Astrocyte (in vitro differentiated cells and primary cell): ENCODE results near the gene BEST4. TPM values are rescaled to one million over a fixed set of nuclear protein-coding genes. Genes with fewer than 3 reads are reported as not detected.

ENCODE experiments used
- DNase-seq: peaks from one replicate; pipeline ENCODE4 v3.0.0-alpha.2; 2010; ENCODE audit warnings: low read depth
- FAIRE-seq: peaks from 2 replicates; lab custom pipeline; 2011; peaks lifted over from hg19 to GRCh38; lab: Jason Lieb, UNC
- H2AFZ ChIP-seq: 2 replicates; pipeline ENCODE4 v1.6.0; 2012; ENCODE audit warnings: low read depth, low read length, inconsistent platforms
- H3K27ac ChIP-seq: 2 replicates; pipeline ENCODE4 v1.5.1; 2011; ENCODE audit warnings: low read depth, low read length, inconsistent platforms
- H3K27me3 ChIP-seq: 2 replicates; pipeline ENCODE4 v1.6.0; 2011; ENCODE audit warnings: low read length, inconsistent platforms; ENCODE audit not compliant: insufficient read depth
- H3K36me3 ChIP-seq: 2 replicates; pipeline ENCODE4 v1.5.1; 2011; ENCODE audit warnings: low read length, inconsistent platforms; ENCODE audit not compliant: insufficient read depth
- H3K4me1 ChIP-seq: 2 replicates; pipeline ENCODE4 v1.5.1; 2011; ENCODE audit warnings: low read length, inconsistent platforms; ENCODE audit not compliant: insufficient read depth
- H3K4me2 ChIP-seq: 2 replicates; pipeline ENCODE4 v1.6.0; 2012; ENCODE audit warnings: low read length, inconsistent platforms
- H3K4me3 ChIP-seq: 2 replicates; pipeline ENCODE4 v1.5.1; 2011; ENCODE audit warnings: low read depth, mild to moderate bottlenecking, low read length, inconsistent platforms; ENCODE audit not compliant: insufficient read depth
- H3K79me2 ChIP-seq: 2 replicates; pipeline ENCODE4 v1.6.0; 2012; ENCODE audit warnings: mild to moderate bottlenecking, low read length, inconsistent platforms; ENCODE audit not compliant: insufficient read depth
- H3K9ac ChIP-seq: 2 replicates; pipeline ENCODE4 v1.6.0; 2012; ENCODE audit warnings: mild to moderate bottlenecking, low read length, inconsistent platforms
- H3K9me3 ChIP-seq: 2 replicates; pipeline ENCODE4 v1.5.1; 2012; ENCODE audit warnings: low read depth, mild to moderate bottlenecking, low read length, inconsistent platforms; ENCODE audit not compliant: insufficient read depth
- H4K20me1 ChIP-seq: 2 replicates; pipeline ENCODE4 v1.6.0; 2012; ENCODE audit warnings: low read length, inconsistent platforms; ENCODE audit not compliant: insufficient read depth
- H3K27ac Mint-ChIP-seq: one replicate; pipeline ENCODE4 v1.8.0; 2021; ENCODE audit warnings: mild to moderate bottlenecking, mixed read lengths; ENCODE audit not compliant: unreplicated experiment
- H3K27me3 Mint-ChIP-seq: one replicate; pipeline ENCODE4 v1.8.0; 2021; ENCODE audit warnings: low read depth, mixed read lengths; ENCODE audit not compliant: unreplicated experiment
- H3K36me3 Mint-ChIP-seq: one replicate; pipeline ENCODE4 v1.8.0; 2021; ENCODE audit warnings: low read depth, mixed read lengths; ENCODE audit not compliant: unreplicated experiment
- H3K4me1 Mint-ChIP-seq: one replicate; pipeline ENCODE4 v1.8.0; 2021; ENCODE audit warnings: low read depth, mixed read lengths; ENCODE audit not compliant: unreplicated experiment
- H3K4me3 Mint-ChIP-seq: one replicate; pipeline ENCODE4 v1.8.0; 2021; ENCODE audit warnings: mild to moderate bottlenecking, moderate library complexity, mixed read lengths; ENCODE audit not compliant: unreplicated experiment
- H3K9me3 Mint-ChIP-seq: one replicate; pipeline ENCODE4 v1.8.0; 2021; ENCODE audit warnings: mild to moderate bottlenecking, mixed read lengths; ENCODE audit not compliant: unreplicated experiment
- CTCF ChIP-seq: IDR thresholded peaks from 2 replicates; pipeline ENCODE4 v1.5.1; 2011; ENCODE audit warnings: low read depth, mild to moderate bottlenecking, inconsistent platforms, low read length, moderate library complexity; ENCODE audit not compliant: insufficient read depth
- EZH2 ChIP-seq: IDR thresholded peaks from 2 replicates; pipeline ENCODE4 v1.6.1; 2012; ENCODE audit warnings: mild to moderate bottlenecking, low read length, inconsistent platforms; ENCODE audit not compliant: insufficient read depth
- total RNA-seq: library from RNA; stranded (reverse); gene quantifications from 2 replicates; pipeline ENCODE4 v1.2.1, GENCODE V29; 2021

BEST4 gene
- total RNA-seq, 1 donor from 2014 or later: not detected

DNA sequence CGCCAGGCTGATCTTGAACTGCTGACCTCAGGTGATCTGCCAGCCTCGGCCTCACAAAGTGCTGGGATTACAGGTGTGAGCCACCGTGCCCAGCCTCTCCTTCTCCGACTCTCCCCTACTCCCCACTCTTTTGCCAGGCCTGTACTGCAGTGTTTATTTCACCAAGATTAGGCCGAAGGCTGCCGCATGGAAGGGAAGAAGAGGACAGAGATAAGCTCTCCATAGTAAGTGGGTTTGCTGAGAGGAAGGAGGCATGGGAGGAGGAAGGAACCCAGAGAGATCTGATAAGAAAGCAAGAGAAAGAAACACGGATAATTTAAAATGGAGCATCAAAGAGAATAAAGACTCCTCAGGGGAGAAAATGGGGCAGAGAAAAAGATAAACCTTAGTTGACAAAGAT, 46.4 kb upstream of the BEST4 start:
- Histone ChIP-seq H3K27me3 (no peaks in the 10 kb centered on the region), H3K4me2 (no peak overlapping the region), H3K4me1 (no peaks in the 10 kb centered on the region), H3K9ac (no peak overlapping the region), H4K20me1 (no peaks in the 10 kb centered on the region), H3K4me3 (no peak overlapping the region), H3K27ac (no peak overlapping the region), H3K9me3 (no peaks in the 10 kb centered on the region), H3K36me3 (no peaks in the 10 kb centered on the region), H2AFZ (no peak overlapping the region), H3K79me2 (no peaks in the 10 kb centered on the region)
- Mint-ChIP-seq H3K4me1 (no peaks in the 10 kb centered on the region), H3K36me3 (no peaks in the 10 kb centered on the region), H3K27me3 (peaks cover 11% of the 10 kb centered on the region), H3K4me3 (no peak overlapping the region), H3K27ac (no peak overlapping the region), H3K9me3 (peaks cover 6% of the 10 kb centered on the region)
- DNase-seq (no peak), FAIRE-seq (no peak)
- no peak for TF ChIP-seq EZH2
- TF ChIP-seq CTCF: no peak

- Histone ChIP-seq H3K27me3 (no peaks in the 10 kb centered on the region), H2AFZ (no peak overlapping the region), H3K36me3 (no peaks in the 10 kb centered on the region), H3K27ac (no peak overlapping the region), H4K20me1 (no peaks in the 10 kb centered on the region), H3K79me2 (no peaks in the 10 kb centered on the region), H3K4me3 (no peak overlapping the region), H3K9ac (no peak overlapping the region), H3K9me3 (no peaks in the 10 kb centered on the region), H3K4me2 (no peak overlapping the region), H3K4me1 (no peaks in the 10 kb centered on the region)
- no peak for TF ChIP-seq CTCF
- no peak for TF ChIP-seq EZH2
- H3K27ac Mint-ChIP-seq: no peak overlapping the region
- H3K27me3 Mint-ChIP-seq: peaks cover 11% of the 10 kb centered on the region
- H3K36me3 Mint-ChIP-seq: peaks cover 8% of the 10 kb centered on the region
- no peak for FAIRE-seq
- DNase-seq: no peak
- peaks cover 12% of the 10 kb centered on the region for H3K9me3 Mint-ChIP-seq
- H3K4me1 Mint-ChIP-seq: no peaks in the 10 kb centered on the region
- no peak overlapping the region for H3K4me3 Mint-ChIP-seq
These were observed 44.2 kb upstream of the BEST4 start for GRCh38 chr1:44832056-44832705.

DNA sequence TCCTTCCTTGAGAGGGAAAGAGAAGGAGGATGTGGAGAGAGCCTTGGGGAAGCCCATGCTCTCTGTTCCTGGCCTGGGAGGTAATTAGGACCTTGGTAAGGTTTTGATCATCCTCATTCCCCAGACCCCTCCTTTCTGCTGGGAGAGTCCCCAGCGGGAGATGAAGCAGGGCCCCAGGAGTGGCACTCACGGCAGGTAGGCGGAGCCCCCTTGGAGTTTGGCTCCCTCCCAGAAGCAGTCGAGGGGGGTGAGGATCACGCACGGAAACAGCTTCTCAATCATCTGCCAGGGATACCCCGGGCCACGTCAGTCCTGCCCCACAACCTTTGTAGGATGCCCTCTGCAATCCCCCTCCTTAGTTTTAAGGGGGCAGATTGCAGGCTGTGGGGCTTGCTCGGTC, 43.5 kb upstream of the BEST4 start:
- DNase-seq (no peak), FAIRE-seq (no peak)
- no peak for TF ChIP-seq CTCF
- TF ChIP-seq EZH2: no peak
- Histone ChIP-seq H4K20me1 (no peaks in the 10 kb centered on the region), H3K4me3 (no peak overlapping the region), H3K4me2 (no peak overlapping the region), H3K9ac (no peak overlapping the region), H3K36me3 (no peaks in the 10 kb centered on the region), H3K4me1 (no peaks in the 10 kb centered on the region), H3K27me3 (no peaks in the 10 kb centered on the region), H3K9me3 (no peaks in the 10 kb centered on the region), H3K27ac (no peak overlapping the region), H3K79me2 (no peaks in the 10 kb centered on the region), H2AFZ (no peak overlapping the region)
- peaks cover 11% of the 10 kb centered on the region for H3K27me3 Mint-ChIP-seq
- no peak overlapping the region for H3K4me3 Mint-ChIP-seq
- H3K9me3 Mint-ChIP-seq: peaks cover 12% of the 10 kb centered on the region
- H3K36me3 Mint-ChIP-seq: peaks cover 8% of the 10 kb centered on the region
- H3K4me1 Mint-ChIP-seq: no peaks in the 10 kb centered on the region
- no peak overlapping the region for H3K27ac Mint-ChIP-seq
